Nasal cavity respiratory epithelium epithelial cell of viscerocranial mucosa (primary cell): ENCODE data around the gene CCZ1. TPM values are rescaled to one million over a fixed set of nuclear protein-coding genes. Genes with fewer than 3 reads are reported as not detected.

Experiments
- total RNA-seq: library from RNA; depleted of rRNA; stranded (reverse); fragments of >200 nt; gene quantifications from 2 replicates; pipeline ENCODE4 v1.2.3, GENCODE V29; 2014

The CCZ1 gene
- 62.2 and 79.5 TPM in 2 replicates for total RNA-seq

DNA sequence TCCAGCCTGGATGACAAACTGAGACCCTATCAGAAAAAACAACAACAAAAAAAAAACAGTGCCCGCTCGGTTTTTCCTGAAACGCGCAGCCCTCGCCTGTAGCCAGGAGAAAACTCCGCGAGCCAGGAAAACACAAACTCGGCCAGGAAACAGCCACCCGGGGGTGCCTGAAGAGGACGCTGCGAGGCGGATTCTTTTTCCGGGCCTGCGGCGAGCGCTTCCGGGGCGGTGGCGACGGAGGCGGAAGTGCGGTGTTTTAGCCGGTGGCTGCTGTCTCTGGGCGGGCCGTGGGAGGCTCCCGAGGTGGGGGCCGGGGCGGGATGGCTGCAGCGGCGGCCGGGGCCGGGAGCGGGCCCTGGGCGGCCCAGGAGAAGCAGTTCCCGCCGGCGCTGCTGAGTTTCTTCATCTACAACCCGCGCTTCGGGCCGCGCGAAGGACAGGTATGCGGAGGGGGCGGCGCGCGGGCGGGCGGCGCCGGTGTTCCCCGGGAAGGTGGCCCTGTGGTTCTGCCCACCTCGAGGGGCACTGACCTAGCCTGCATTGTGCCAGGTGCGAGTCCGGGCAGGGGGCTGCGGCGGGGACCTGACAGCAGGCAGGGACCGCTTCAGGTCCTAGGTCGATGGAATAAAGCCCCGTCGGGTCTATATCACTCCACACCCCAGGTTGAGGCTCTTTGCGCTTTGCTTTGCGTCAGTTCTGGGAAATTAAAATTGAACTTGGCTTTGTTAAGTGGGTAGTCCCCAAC lies at the start of gene CCZ1:
Gene CCZ1, plus strand, starts transcription at position 254 of the 745 bp plus-strand sequence. Its CDS starts 67 bp downstream, at position 321.

DNA sequence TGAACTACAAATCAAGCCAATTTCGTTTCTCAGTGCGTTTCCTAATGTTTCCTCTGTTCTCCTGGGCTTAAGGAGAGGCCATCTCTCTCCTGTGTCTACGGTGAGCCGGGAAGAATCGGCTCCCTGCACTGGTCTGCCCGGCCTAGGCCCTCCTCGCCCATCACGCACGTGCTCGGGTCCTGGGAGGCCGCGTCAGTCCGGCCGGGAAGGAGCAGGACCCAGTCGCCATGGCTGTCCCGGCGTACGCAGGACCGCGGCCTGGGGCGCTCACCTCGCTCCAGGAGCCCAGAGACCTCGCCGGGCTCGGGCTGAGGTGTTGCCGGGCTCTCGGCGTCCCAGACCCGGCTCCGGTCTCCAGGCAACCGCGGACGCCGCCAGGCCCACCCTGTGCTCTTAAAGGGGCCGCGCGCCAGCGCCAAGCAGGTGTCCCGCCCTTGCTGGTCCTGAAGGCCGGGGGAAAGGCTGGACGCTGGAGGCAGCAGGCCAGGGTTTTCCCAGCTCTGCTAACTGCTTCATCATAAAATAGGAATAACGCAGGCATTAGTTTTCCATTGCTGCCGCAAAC lies 71.9 kb downstream of the CCZ1 start, which contains the start of gene RSPH10B:
Gene RSPH10B, minus strand, starts transcription at position 343 of the 565 bp plus-strand sequence. CDS start 3,573 bp downstream, outside the sequence.

Other genes starting within 250 kb of the CCZ1 start
- gene RNF216, start 117.1 kb upstream of the CCZ1 start, total RNA-seq, result 22.2 and 38.1 TPM in 2 replicates
- gene OCM, start 17.9 kb upstream of the CCZ1 start, total RNA-seq, result not detected in 2 replicates
- 0.43 TPM in 1 of 2 replicates, not detected in the other for gene RSPH10B, start 72.0 kb downstream of the CCZ1 start, total RNA-seq
- gene PMS2, start 110.3 kb downstream of the CCZ1 start, total RNA-seq, result 33.8 and 34.3 TPM in 2 replicates
- gene AIMP2, start 110.5 kb downstream of the CCZ1 start, total RNA-seq, result 66.6 and 75.5 TPM in 2 replicates
- gene ANKRD61, start 132.6 kb downstream of the CCZ1 start, total RNA-seq, result under 0.01 and 0.21 TPM in 2 replicates
- 37.3 and 95.1 TPM in 2 replicates for gene EIF2AK1, start 160.4 kb downstream of the CCZ1 start, total RNA-seq
- 3.8 and 7.8 TPM in 2 replicates for gene USP42, start 206.2 kb downstream of the CCZ1 start, total RNA-seq